ENCODE results near the gene PPARGC1A. TPM values are rescaled to one million over a fixed set of nuclear protein-coding genes. Genes with fewer than 3 reads are reported as not detected.

The PPARGC1A gene
- total and polyA plus RNA-seq, 2 donors (not counting 1 experiment from before 2014, with no cell fraction given) = not detected

DNA sequence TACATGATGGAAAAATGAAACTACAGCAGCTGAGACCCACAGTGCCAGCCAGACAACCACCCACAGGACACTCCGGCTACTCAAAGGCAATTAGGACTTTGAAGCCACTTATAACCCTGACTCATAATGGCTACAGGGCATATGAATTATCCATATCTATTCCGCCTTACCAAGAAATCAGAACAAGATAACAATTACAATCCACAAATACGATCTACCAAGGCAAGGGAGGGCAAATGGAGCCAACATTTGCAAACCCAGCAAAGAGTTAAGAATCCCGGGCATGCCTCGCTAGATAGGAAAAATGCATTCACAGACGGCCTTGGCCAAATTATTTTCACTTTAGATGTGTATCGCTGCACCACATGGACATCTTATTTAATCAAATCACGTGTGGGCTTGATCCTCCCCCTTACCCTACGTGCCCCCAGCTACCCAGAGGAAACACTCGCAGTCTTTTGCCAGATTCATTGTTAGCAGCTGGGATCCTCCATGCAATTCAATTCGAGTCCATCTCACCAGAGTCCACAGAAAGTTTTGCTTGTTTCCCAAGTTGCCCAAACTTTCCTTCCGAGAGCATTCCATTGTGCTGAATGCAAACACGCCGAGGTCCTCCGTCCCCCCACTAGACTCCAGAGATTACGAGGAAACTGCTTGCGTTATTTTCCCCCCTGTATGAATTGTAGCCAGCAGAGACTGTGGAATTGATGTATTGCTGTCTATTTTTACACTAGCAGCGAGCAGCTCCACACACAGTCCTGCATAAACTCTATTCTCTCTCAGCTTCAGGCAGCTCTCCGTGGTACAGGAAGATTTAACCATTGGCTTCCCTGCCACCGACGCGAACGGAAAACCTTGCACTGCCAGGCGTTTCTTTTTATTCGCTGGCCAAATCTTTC lies 1.2 kb downstream of the PPARGC1A start:
- ATAC-seq (ENCODE audit: low read depth) = no peak
- Histone ChIP-seq H3K4me3 (ENCODE audit: control extremely low read depth in 1 of 5, extremely low read depth in 1 of 5, insufficient read depth in 1 of 5, low read depth in 2 of 5, low read length in 4 of 5) (no peak overlapping the region), H3K9ac (ENCODE audit: low read length) (no peak overlapping the region), H2AFZ (ENCODE audit: insufficient read depth, low read depth, low read length, poor library complexity, severe bottlenecking) (peak overlapping the region; percentile 0), H3K27me3 (replicated peaks in 1 of 4; ENCODE audit: control extremely low read depth in 1 of 4, control insufficient read depth in 3 of 4, insufficient read depth in 4 of 4, low read length in 3 of 4) (no peaks in the 10 kb centered on the region), H3K27ac (ENCODE audit: low read length in 2 of 2) (no peak overlapping the region), H3K9me3 (ENCODE audit: control extremely low read depth in 1 of 3, control insufficient read depth in 2 of 3, insufficient read depth in 1 of 3, low read length in 2 of 3) (peaks cover 0 to 4% (median 0%) of the 10 kb centered on the region in 3 donors), H3K4me1 (ENCODE audit: control insufficient read depth in 2 of 2, insufficient read depth in 2 of 2, low read length in 2 of 2) (no peaks in the 10 kb centered on the region), H3K36me3 (replicated peaks in 1 of 2; ENCODE audit: control extremely low read depth in 1 of 2, control insufficient read depth in 1 of 2, extremely low read depth in 1 of 2, insufficient read depth in 2 of 2, low read length in 1 of 2) (no peaks in the 10 kb centered on the region), H3K79me2 (ENCODE audit: control insufficient read depth, insufficient read depth, low read length) (no peaks in the 10 kb centered on the region), H3K4me2 (replicated peaks; ENCODE audit: low read depth, low read length, poor library complexity, severe bottlenecking) (no peak overlapping the region), H4K20me1 (ENCODE audit: control insufficient read depth, insufficient read depth, low read length, poor library complexity, severe bottlenecking) (no peaks in the 10 kb centered on the region)
- ChIA-PET POLR2A (no interaction called here), CTCF (no interaction called here)
- DNase-seq = no peak
- intact Hi-C loops (cut with micrococcal nuclease) = no loop called here
- no peaks in the 10 kb centered on the region for H3K27me3 Mint-ChIP-seq
- no peak overlapping the region for H3K4me3 Mint-ChIP-seq
- H3K9me3 Mint-ChIP-seq (ENCODE audit: insufficient read depth) = no peaks in the 10 kb centered on the region
- no peak for TF ChIP-seq EZH2 (IDR thresholded peaks at IDR 0.05; ENCODE audit: borderline replicate concordance, insufficient read depth, low read depth, low read length, poor library complexity, severe bottlenecking)
- TF ChIP-seq, protein P1, sequence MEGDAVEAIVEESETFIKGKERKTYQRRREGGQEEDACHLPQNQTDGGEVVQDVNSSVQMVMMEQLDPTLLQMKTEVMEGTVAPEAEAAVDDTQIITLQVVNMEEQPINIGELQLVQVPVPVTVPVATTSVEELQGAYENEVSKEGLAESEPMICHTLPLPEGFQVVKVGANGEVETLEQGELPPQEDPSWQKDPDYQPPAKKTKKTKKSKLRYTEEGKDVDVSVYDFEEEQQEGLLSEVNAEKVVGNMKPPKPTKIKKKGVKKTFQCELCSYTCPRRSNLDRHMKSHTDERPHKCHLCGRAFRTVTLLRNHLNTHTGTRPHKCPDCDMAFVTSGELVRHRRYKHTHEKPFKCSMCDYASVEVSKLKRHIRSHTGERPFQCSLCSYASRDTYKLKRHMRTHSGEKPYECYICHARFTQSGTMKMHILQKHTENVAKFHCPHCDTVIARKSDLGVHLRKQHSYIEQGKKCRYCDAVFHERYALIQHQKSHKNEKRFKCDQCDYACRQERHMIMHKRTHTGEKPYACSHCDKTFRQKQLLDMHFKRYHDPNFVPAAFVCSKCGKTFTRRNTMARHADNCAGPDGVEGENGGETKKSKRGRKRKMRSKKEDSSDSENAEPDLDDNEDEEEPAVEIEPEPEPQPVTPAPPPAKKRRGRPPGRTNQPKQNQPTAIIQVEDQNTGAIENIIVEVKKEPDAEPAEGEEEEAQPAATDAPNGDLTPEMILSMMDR (IDR thresholded peaks at IDR 0.05) = no peak
- H3K4me1 Mint-ChIP-seq = peaks cover 4% of the 10 kb centered on the region
- no peak overlapping the region for H3K27ac Mint-ChIP-seq
- 39% methylated on average over 18 of the region's 25 CpGs for WGBS (ENCODE audit: insufficient coverage)

DNA sequence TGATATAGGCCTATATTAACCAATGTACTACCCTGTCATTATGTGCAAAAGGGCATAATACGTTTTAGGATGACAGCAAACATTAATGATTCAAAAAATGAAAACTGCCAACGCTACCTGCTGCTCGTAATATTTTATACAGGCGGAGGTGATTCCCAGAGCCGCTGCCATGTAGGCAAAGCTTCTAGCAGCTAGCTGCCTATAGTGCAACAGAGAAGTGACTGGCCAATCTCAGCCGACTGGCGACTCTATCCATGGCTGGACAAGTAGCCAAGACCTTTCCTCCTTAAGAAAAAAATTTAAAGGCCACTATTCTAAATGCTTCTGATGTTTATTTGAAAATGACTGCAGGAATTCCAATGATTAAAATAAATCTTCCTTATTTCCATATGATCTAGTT lies 1.9 kb downstream of the PPARGC1A start:
- ChIA-PET CTCF (no interaction called here), POLR2A (no interaction called here)
- H3K4me1 ChIP-seq (ENCODE audit: control insufficient read depth in 2 of 2, insufficient read depth in 2 of 2, low read length in 2 of 2) = no peaks in the 10 kb centered on the region
- H3K4me3 Mint-ChIP-seq = no peak overlapping the region
- ATAC-seq (ENCODE audit: low read depth) (no peak), DNase-seq (no peak)
- no peaks in the 10 kb centered on the region for H3K27me3 Mint-ChIP-seq
- intact Hi-C loops (cut with micrococcal nuclease) = no loop called here
- no peak overlapping the region for H3K4me2 ChIP-seq (replicated peaks; ENCODE audit: low read depth, low read length, poor library complexity, severe bottlenecking)
- H3K36me3 ChIP-seq (replicated peaks in 1 of 2; ENCODE audit: control extremely low read depth in 1 of 2, control insufficient read depth in 1 of 2, extremely low read depth in 1 of 2, insufficient read depth in 2 of 2, low read length in 1 of 2) = no peaks in the 10 kb centered on the region
- H2AFZ ChIP-seq (ENCODE audit: insufficient read depth, low read depth, low read length, poor library complexity, severe bottlenecking) = no peak overlapping the region
- H3K27me3 ChIP-seq (replicated peaks in 1 of 4; ENCODE audit: control extremely low read depth in 1 of 4, control insufficient read depth in 3 of 4, insufficient read depth in 4 of 4, low read length in 3 of 4) = no peaks in the 10 kb centered on the region
- TF ChIP-seq EZH2 (IDR thresholded peaks at IDR 0.05; ENCODE audit: borderline replicate concordance, insufficient read depth, low read depth, low read length, poor library complexity, severe bottlenecking) = no peak
- TF ChIP-seq, protein P1 (IDR thresholded peaks at IDR 0.05) = no peak
- H3K9me3 ChIP-seq (ENCODE audit: control extremely low read depth in 1 of 3, control insufficient read depth in 2 of 3, insufficient read depth in 1 of 3, low read length in 2 of 3) = peaks cover 0 to 4% (median 0%) of the 10 kb centered on the region in 3 donors
- 83% methylated on average over 5 of the region's 7 CpGs for WGBS (ENCODE audit: insufficient coverage)
- H3K27ac Mint-ChIP-seq = no peak overlapping the region
- H3K27ac ChIP-seq (ENCODE audit: low read length in 2 of 2) = no peak overlapping the region
- no peaks in the 10 kb centered on the region for H4K20me1 ChIP-seq (ENCODE audit: control insufficient read depth, insufficient read depth, low read length, poor library complexity, severe bottlenecking)
- no peaks in the 10 kb centered on the region for H3K79me2 ChIP-seq (ENCODE audit: control insufficient read depth, insufficient read depth, low read length)
- no peaks in the 10 kb centered on the region for H3K9me3 Mint-ChIP-seq (ENCODE audit: insufficient read depth)
- H3K4me3 ChIP-seq (ENCODE audit: control extremely low read depth in 1 of 5, extremely low read depth in 1 of 5, insufficient read depth in 1 of 5, low read depth in 2 of 5, low read length in 4 of 5) = no peak overlapping the region
- H3K4me1 Mint-ChIP-seq = peaks cover 4% of the 10 kb centered on the region
- H3K9ac ChIP-seq (ENCODE audit: low read length) = no peak overlapping the region

Data from B cell (primary cell).